ENCODE data around the gene GOSR1. TPM values are rescaled to one million over a fixed set of nuclear protein-coding genes. Genes with fewer than 3 reads are reported as not detected.

GOSR1 gene
- 11.8 and 44.5 TPM in 2 replicates for total RNA-seq

DNA sequence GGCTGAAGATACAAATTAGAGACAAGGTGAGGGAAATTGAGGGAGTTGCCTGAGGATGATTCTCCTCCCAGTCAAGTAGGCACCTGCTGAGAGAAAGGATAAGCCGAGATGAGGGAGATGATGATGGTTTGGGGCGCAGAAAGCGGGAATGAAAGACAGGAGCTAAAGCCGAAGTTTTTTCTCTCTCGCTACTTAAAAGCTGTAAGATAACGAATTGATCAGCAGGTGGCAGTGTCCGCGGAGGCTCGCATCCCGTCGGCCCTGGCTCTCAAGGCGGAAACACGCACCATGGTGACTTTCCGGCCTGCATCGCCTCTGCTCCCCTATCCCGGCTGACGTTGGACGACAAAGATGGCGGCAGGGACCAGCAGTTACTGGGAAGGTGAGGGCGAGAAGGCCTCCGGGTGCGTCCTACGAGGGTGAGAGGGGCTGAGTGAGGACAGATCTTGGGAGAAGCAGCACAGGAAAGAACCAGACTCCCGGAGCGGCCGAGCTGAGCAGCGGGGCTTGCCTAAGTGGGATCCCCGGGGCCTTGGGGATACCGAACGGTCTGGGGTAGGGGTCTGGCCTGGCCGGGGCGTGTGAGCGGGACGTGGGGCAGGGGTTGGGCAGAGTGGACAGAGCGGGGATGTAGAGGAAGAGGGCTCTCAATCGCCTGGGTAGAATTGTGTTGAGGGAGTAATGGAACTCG lies at the start of gene GOSR1:
GOSR1 (plus strand) TSS at position 326 of the 691 bp plus-strand sequence; CDS start at position 352, 26 bp downstream.

Other genes starting within 250 kb of the GOSR1 start
- under 0.01 and 3.5 TPM in 2 replicates for gene SLC6A4, start 241.7 kb upstream of the GOSR1 start, total RNA-seq
- 43.9 and 57.3 TPM in 2 replicates for gene BLMH, start 185.5 kb upstream of the GOSR1 start, total RNA-seq
- gene TMIGD1, start 143.4 kb upstream of the GOSR1 start, total RNA-seq: not detected in 2 replicates
- 120 and 335 TPM in 2 replicates for gene CPD, start 98.5 kb upstream of the GOSR1 start, total RNA-seq